Esophagus mucosa (tissue), 1 donor: Measurements from ENCODE around the gene SLC25A33. TPM values are rescaled to one million over a fixed set of nuclear protein-coding genes. Genes with fewer than 3 reads are reported as not detected.

Experiments used
- ATAC-seq: fragments of 200-7000 bp; cut with Tn5 transposase; one replicate; pipeline ENCODE4 v1.9.1; 2020
- total RNA-seq: library from RNA; stranded (reverse); gene quantifications from one replicate; pipeline ENCODE4 v1.2.4, GENCODE V29; 2023
- donor health status: DM: yes; HTN: yes; CAD: no.

SLC25A33 gene
- total RNA-seq, 1 donor from 2014 or later = 3.6 TPM

GRCh38 chr1:9626201-9626608 is 86.9 kb downstream of the SLC25A33 start:
- ATAC-seq = peak; percentile 2

- peak; percentile 9 for ATAC-seq
Measured at GRCh38 chr1:9628541-9629444, 89.5 kb downstream of the SLC25A33 start.

- peak; percentile 23 for ATAC-seq
Measured at GRCh38 chr1:9629445-9630201, 90.4 kb downstream of the SLC25A33 start.

- no peak for ATAC-seq
Measured at GRCh38 chr1:9630331-9631111, 91.3 kb downstream of the SLC25A33 start.

- no peak for ATAC-seq
Measured at GRCh38 chr1:9631613-9632012, 92.3 kb downstream of the SLC25A33 start.

- ATAC-seq = no peak
Measured at GRCh38 chr1:9633493-9633892, 94.2 kb downstream of the SLC25A33 start.

- no peak for ATAC-seq
Measured at GRCh38 chr1:9634582-9634981, 95.3 kb downstream of the SLC25A33 start.

Other genes with a start within 250 kb of the SLC25A33 start
- gene SPSB1, start 246.6 kb upstream of the SLC25A33 start, total RNA-seq = 15.5 TPM
- 7.7 TPM for gene TMEM201, start 49.4 kb downstream of the SLC25A33 start, total RNA-seq
- 6.2 TPM for gene PIK3CD, start 112.3 kb downstream of the SLC25A33 start, total RNA-seq